GM19043 (cell line): Measurements from ENCODE around the gene TTC6.
"Not testable (repeated sequence)": the region's sequence is repeated elsewhere in the genome, so short reads cannot be mapped to it uniquely, and the experiment has no call there.

Experiments used
- ATAC-seq: cut with Tn5 transposase; IDR thresholded peaks from one replicate; pipeline ENCODE4 v1.9.1; 2021; ENCODE audit warnings: low read depth; ENCODE audit not compliant: unreplicated experiment

The TTC6 gene

GRCh38 chr14:37594971-37595808, at the start of gene TTC6, which contains the start of gene FOXA1:
TSS of gene TTC6 (plus strand) at chr14:37595629. CDS start at chr14:37622065, 26,436 bp downstream.
TSS of gene FOXA1 (minus strand) at chr14:37595249. CDS start at chr14:37594972, 277 bp downstream.
- ATAC-seq, result no peak

- no peak for ATAC-seq
Measured at GRCh38 chr14:37546621-37547447, 48.6 kb upstream of the TTC6 start.

GRCh38 chr14:37550511-37550910, 44.9 kb upstream of the TTC6 start:
- ATAC-seq, result no peak

GRCh38 chr14:37551119-37551518, 44.3 kb upstream of the TTC6 start:
- no peak for ATAC-seq

- no peak for ATAC-seq
Measured at GRCh38 chr14:37553935-37554550, 41.4 kb upstream of the TTC6 start.

- not testable (repeated sequence) for ATAC-seq
Measured at GRCh38 chr14:37555596-37555995, 39.8 kb upstream of the TTC6 start.

- no peak for ATAC-seq
Measured at GRCh38 chr14:37558740-37559139, 36.7 kb upstream of the TTC6 start.

GRCh38 chr14:37559386-37559785, 36.0 kb upstream of the TTC6 start:
- no peak for ATAC-seq

- ATAC-seq, result no peak
Measured at GRCh38 chr14:37563189-37563588, 32.2 kb upstream of the TTC6 start.

GRCh38 chr14:37565550-37565949, 29.9 kb upstream of the TTC6 start:
- ATAC-seq, result no peak

GRCh38 chr14:37566811-37567371, 28.5 kb upstream of the TTC6 start:
- no peak for ATAC-seq

GRCh38 chr14:37569729-37570128, 25.7 kb upstream of the TTC6 start:
- ATAC-seq, result no peak

GRCh38 chr14:37571391-37571790, 24.0 kb upstream of the TTC6 start:
- ATAC-seq, result no peak

- ATAC-seq, result no peak
Measured at GRCh38 chr14:37573356-37573755, 22.1 kb upstream of the TTC6 start.

- no peak for ATAC-seq
Measured at GRCh38 chr14:37579274-37579673, 16.2 kb upstream of the TTC6 start.

- ATAC-seq, result no peak
Measured at GRCh38 chr14:37580146-37580545, 15.3 kb upstream of the TTC6 start.

GRCh38 chr14:37583358-37584210, 11.8 kb upstream of the TTC6 start:
- ATAC-seq, result no peak

GRCh38 chr14:37584211-37585100, 11.0 kb upstream of the TTC6 start:
- no peak for ATAC-seq

- no peak for ATAC-seq
Measured at GRCh38 chr14:37585101-37585511, 10.3 kb upstream of the TTC6 start.
